HPDE6-E6E7 (cell line): ENCODE data around the gene MCL1.
"Not testable (repeated sequence)": the region's sequence is repeated elsewhere in the genome, so short reads cannot be mapped to it uniquely, and the experiment has no call there.

Experiments
- DNase-seq: peaks from one replicate; pipeline ENCODE4 v3.0.0; 2011; ENCODE audit warnings: missing footprints; ENCODE audit errors: extremely low spot score

Gene MCL1

GRCh38 chr1:150579110-150579944 lies at the start of gene MCL1:
TSS of gene MCL1 (minus strand) at chr1:150579610. CDS start at chr1:150579530, 80 bp downstream.
- DNase-seq = peak; percentile 77

GRCh38 chr1:150628766-150629114 lies 49.3 kb upstream of the MCL1 start:
- DNase-seq = no peak

GRCh38 chr1:150627826-150628410 lies 48.5 kb upstream of the MCL1 start:
- no peak for DNase-seq

- peak; percentile 58 for DNase-seq
Observed at GRCh38 chr1:150626150-150626549, 46.7 kb upstream of the MCL1 start.

- not testable (repeated sequence) for DNase-seq
Observed at GRCh38 chr1:150624546-150624945, 45.1 kb upstream of the MCL1 start.

- DNase-seq = not testable (repeated sequence)
Observed at GRCh38 chr1:150624134-150624533, 44.7 kb upstream of the MCL1 start.

- DNase-seq = no peak
Observed at GRCh38 chr1:150622303-150622975, 43.0 kb upstream of the MCL1 start.

GRCh38 chr1:150621497-150622302 lies 42.3 kb upstream of the MCL1 start:
- DNase-seq = no peak

- no peak for DNase-seq
Observed at GRCh38 chr1:150620919-150621318, 41.5 kb upstream of the MCL1 start.

GRCh38 chr1:150619576-150620509 lies 40.4 kb upstream of the MCL1 start:
- no peak for DNase-seq

- no peak for DNase-seq
Observed at GRCh38 chr1:150615346-150616201, 36.2 kb upstream of the MCL1 start.

- DNase-seq = peak; percentile 73
Observed at GRCh38 chr1:150613061-150613920, 33.9 kb upstream of the MCL1 start.

GRCh38 chr1:150612014-150612345 lies 32.6 kb upstream of the MCL1 start:
- no peak for DNase-seq

GRCh38 chr1:150610576-150610975 lies 31.2 kb upstream of the MCL1 start:
- no peak for DNase-seq

- no peak for DNase-seq
Observed at GRCh38 chr1:150609732-150610131, 30.3 kb upstream of the MCL1 start.

- DNase-seq = no peak
Observed at GRCh38 chr1:150606463-150607142, 27.2 kb upstream of the MCL1 start.

- not testable (repeated sequence) for DNase-seq
Observed at GRCh38 chr1:150605451-150605731, 26.0 kb upstream of the MCL1 start.

GRCh38 chr1:150604226-150604588 lies 24.8 kb upstream of the MCL1 start:
- DNase-seq = no peak

- no peak for DNase-seq
Observed at GRCh38 chr1:150603711-150604110, 24.3 kb upstream of the MCL1 start.
